ENCODE data around the gene WDR76.

The WDR76 gene

DNA sequence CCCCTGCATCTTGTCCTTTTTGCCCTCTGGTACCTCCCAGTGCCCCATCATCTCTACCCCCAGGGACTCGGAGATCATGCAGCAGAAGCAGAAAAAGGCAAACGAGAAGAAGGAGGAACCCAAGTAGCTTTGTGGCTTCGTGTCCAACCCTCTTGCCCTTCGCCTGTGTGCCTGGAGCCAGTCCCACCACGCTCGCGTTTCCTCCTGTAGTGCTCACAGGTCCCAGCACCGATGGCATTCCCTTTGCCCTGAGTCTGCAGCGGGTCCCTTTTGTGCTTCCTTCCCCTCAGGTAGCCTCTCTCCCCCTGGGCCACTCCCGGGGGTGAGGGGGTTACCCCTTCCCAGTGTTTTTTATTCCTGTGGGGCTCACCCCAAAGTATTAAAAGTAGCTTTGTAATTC, 33.2 kb upstream of the WDR76 start:
- H3K79me2 ChIP-seq (ENCODE audit: insufficient read depth, low read length), result peaks cover 44% of the 10 kb centered on the region
- H3K9ac ChIP-seq (ENCODE audit: low read depth, low read length, poor library complexity, severe bottlenecking), result peak overlapping the region; percentile 98
- H3K27me3 ChIP-seq (ENCODE audit: insufficient read depth, low read length, poor library complexity, severe bottlenecking), result peaks cover 6% of the 10 kb centered on the region
- H4K20me1 ChIP-seq (ENCODE audit: insufficient read depth, low read length, poor library complexity, severe bottlenecking), result peaks cover 46% of the 10 kb centered on the region
- H3K36me3 ChIP-seq (ENCODE audit: insufficient read depth, low read length), result peaks cover 24% of the 10 kb centered on the region; the same call in 1 of the 2 replicates
- TF ChIP-seq CTCF (conservative IDR thresholded peaks at IDR 0.05; ENCODE audit: low read length), result no peak
- TF ChIP-seq EZH2phosphoT487 (IDR thresholded peaks at IDR 0.05; ENCODE audit: borderline replicate concordance), result no peak
- no peaks in the 10 kb centered on the region for H3K9me2 ChIP-seq (replicated peaks; ENCODE audit: low read depth, low read length)
- peak overlapping the region; percentile 88 for H3K4me3 ChIP-seq (ENCODE audit: low read length, poor library complexity, severe bottlenecking)
- H3K9me3 ChIP-seq (ENCODE audit: insufficient read depth, low read depth, low read length), result no peaks in the 10 kb centered on the region
- H3K4me2 ChIP-seq (ENCODE audit: low read depth, low read length, poor library complexity, severe bottlenecking), result peak overlapping the region; percentile 97
- no peak overlapping the region for H2AFZ ChIP-seq (ENCODE audit: low read length)
- H3K4me1 ChIP-seq (ENCODE audit: insufficient read depth, low read length, poor library complexity, severe bottlenecking), result peaks cover 38% of the 10 kb centered on the region
- H3F3A ChIP-seq (ENCODE audit: low read depth), result 0 out of 2 replicates have a peak, but pooled peaks cover 2% of the 10 kb centered on the region

DNA sequence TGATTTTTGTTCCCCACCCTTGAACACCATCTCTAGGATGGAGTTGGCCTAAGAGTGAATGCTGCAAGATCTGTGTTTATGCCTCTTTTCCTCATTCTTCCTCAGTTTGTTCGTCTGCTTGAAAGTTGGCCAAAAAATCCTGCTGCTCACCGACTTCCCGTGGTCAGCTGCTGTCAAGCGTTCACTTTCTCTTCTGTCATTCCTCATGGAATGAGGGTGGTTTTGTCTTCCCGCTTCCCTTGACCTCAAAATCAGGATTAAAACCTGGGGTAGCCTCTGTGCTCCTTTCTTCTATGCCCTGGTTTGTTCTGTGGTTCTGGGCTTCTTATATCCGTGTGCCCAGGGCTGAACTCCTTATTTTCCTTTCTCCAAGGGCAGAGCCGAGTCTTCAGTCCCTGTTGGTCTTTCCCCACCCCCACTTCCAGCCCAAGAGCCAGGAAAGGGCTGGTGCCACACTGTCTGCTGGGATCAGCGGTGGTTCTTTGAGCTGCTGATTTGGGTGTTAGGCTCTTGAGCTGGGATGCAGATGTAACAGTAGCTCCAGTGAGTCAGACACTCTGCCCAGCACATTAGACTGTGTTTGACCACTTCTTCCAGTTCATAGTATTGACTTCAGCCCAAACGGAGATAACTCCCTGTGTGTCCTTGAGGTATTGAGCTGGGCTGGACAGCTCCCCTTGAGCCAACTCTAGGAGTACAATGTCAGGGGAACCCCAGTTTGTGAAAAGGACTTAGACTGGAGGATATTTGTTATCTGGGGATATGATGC, 32.3 kb upstream of the WDR76 start:
- Histone ChIP-seq H3K4me1 (ENCODE audit: insufficient read depth, low read length, poor library complexity, severe bottlenecking) (peaks cover 42% of the 10 kb centered on the region), H3K4me3 (ENCODE audit: low read length, poor library complexity, severe bottlenecking) (peak overlapping the region; percentile 88), H3K9me2 (replicated peaks; ENCODE audit: low read depth, low read length) (no peaks in the 10 kb centered on the region), H3K9ac (ENCODE audit: low read depth, low read length, poor library complexity, severe bottlenecking) (peak overlapping the region; percentile 98), H3K9me3 (ENCODE audit: insufficient read depth, low read depth, low read length) (no peaks in the 10 kb centered on the region), H4K20me1 (ENCODE audit: insufficient read depth, low read length, poor library complexity, severe bottlenecking) (peaks cover 46% of the 10 kb centered on the region), H3K79me2 (ENCODE audit: insufficient read depth, low read length) (peaks cover 44% of the 10 kb centered on the region), H3K27me3 (ENCODE audit: insufficient read depth, low read length, poor library complexity, severe bottlenecking) (peaks cover 6% of the 10 kb centered on the region), H3K4me2 (ENCODE audit: low read depth, low read length, poor library complexity, severe bottlenecking) (peak overlapping the region; percentile 97), H2AFZ (ENCODE audit: low read length) (no peak overlapping the region), H3F3A (ENCODE audit: low read depth) (peaks cover 5% of the 10 kb centered on the region; the same call in 1 of the 2 replicates), H3K36me3 (ENCODE audit: insufficient read depth, low read length) (peaks cover 26% of the 10 kb centered on the region; the same call in 1 of the 2 replicates)
- no peak for TF ChIP-seq CTCF (conservative IDR thresholded peaks at IDR 0.05; ENCODE audit: low read length)
- no peak for TF ChIP-seq EZH2phosphoT487 (IDR thresholded peaks at IDR 0.05; ENCODE audit: borderline replicate concordance)

DNA sequence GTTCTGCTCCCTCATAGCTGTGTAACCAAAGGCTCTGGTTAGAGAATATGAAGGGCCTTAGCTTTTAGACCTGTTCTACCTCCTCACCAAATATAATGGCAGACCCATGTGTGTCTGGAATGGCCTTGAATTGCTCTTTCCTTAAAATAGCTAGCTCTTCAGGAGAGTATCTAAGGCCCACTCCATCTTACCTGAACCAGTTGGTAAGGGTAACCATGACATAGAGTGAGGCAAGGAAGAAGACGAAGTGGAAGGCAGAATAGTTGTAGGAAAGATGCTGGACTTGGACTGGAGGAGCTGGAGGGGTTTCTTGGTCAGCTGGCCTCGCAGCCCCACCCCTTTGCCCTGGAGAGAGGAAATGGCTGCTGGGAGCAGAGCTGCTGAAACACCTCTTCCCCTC, 31.6 kb upstream of the WDR76 start:
- H2AFZ ChIP-seq (ENCODE audit: low read length), result no peak overlapping the region
- H3K9me3 ChIP-seq (ENCODE audit: insufficient read depth, low read depth, low read length), result no peaks in the 10 kb centered on the region
- peak overlapping the region; percentile 88 for H3K4me3 ChIP-seq (ENCODE audit: low read length, poor library complexity, severe bottlenecking)
- H3K79me2 ChIP-seq (ENCODE audit: insufficient read depth, low read length), result peaks cover 44% of the 10 kb centered on the region
- no peak for TF ChIP-seq EZH2phosphoT487 (IDR thresholded peaks at IDR 0.05; ENCODE audit: borderline replicate concordance)
- TF ChIP-seq CTCF (conservative IDR thresholded peaks at IDR 0.05; ENCODE audit: low read length), result no peak
- no peaks in the 10 kb centered on the region for H3K9me2 ChIP-seq (replicated peaks; ENCODE audit: low read depth, low read length)
- peaks cover 30% of the 10 kb centered on the region; the same call in 1 of the 2 replicates for H3K36me3 ChIP-seq (ENCODE audit: insufficient read depth, low read length)
- peaks cover 6% of the 10 kb centered on the region for H3K27me3 ChIP-seq (ENCODE audit: insufficient read depth, low read length, poor library complexity, severe bottlenecking)
- H3K9ac ChIP-seq (ENCODE audit: low read depth, low read length, poor library complexity, severe bottlenecking), result no peak overlapping the region
- H4K20me1 ChIP-seq (ENCODE audit: insufficient read depth, low read length, poor library complexity, severe bottlenecking), result peaks cover 46% of the 10 kb centered on the region
- peaks cover 9% of the 10 kb centered on the region; the same call in 1 of the 2 replicates for H3F3A ChIP-seq (ENCODE audit: low read depth)
- H3K4me1 ChIP-seq (ENCODE audit: insufficient read depth, low read length, poor library complexity, severe bottlenecking), result peaks cover 48% of the 10 kb centered on the region
- H3K4me2 ChIP-seq (ENCODE audit: low read depth, low read length, poor library complexity, severe bottlenecking), result peak overlapping the region; percentile 97
